GM10266 (cell line): Measurements from ENCODE around the gene SLC25A22.
A peak's percentile ranks its signal among the peaks of the same experiment; 100 is the strongest.

Source experiments
- DNase-seq: peaks from one replicate; pipeline ENCODE4 v3.0.0; 2012; ENCODE audit errors: extremely low spot score
- TF ChIP-seq, protein P1 (sequence below): IDR thresholded peaks from 2 replicates; pipeline ENCODE4 v1.5.1; 2012; ENCODE audit warnings: mild to moderate bottlenecking, low read depth; ENCODE audit not compliant: control insufficient read depth, insufficient read depth; ENCODE audit errors: missing control alignments

SLC25A22 gene

DNA sequence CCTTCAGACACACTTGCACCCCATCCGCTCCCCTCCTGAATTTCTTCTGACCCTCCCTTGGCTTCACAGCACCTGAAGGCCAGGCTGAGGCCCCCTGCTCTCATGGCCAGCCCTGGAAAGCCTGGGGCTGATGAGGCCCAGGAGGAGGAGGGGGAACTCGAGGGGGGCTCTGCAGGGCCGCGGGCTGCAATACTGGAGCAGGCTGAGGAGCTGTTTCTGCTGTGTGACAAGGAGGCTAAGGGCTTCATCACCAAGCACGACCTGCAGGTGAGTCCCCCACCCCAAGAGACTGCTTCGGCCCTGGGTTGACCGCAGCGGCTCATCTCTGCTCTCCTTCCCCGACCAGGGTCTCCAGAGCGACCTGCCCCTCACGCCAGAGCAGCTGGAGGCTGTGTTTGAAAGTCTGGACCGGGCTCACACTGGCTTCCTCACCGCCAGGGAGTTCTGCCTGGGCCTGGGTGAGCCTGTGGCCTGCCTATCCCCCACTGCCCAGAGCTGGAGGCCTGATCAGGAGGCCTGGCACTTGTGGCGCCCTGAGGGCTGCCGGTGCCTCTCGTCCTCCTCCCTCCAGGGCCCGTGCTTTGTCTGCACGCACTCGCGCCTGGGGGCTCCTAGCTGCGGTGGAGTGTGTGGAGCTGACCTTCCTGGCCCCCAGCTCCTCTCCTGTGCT is 30.6 kb upstream of the SLC25A22 start:
- no peak for DNase-seq
- TF ChIP-seq, protein P1, sequence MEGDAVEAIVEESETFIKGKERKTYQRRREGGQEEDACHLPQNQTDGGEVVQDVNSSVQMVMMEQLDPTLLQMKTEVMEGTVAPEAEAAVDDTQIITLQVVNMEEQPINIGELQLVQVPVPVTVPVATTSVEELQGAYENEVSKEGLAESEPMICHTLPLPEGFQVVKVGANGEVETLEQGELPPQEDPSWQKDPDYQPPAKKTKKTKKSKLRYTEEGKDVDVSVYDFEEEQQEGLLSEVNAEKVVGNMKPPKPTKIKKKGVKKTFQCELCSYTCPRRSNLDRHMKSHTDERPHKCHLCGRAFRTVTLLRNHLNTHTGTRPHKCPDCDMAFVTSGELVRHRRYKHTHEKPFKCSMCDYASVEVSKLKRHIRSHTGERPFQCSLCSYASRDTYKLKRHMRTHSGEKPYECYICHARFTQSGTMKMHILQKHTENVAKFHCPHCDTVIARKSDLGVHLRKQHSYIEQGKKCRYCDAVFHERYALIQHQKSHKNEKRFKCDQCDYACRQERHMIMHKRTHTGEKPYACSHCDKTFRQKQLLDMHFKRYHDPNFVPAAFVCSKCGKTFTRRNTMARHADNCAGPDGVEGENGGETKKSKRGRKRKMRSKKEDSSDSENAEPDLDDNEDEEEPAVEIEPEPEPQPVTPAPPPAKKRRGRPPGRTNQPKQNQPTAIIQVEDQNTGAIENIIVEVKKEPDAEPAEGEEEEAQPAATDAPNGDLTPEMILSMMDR = no peak

DNA sequence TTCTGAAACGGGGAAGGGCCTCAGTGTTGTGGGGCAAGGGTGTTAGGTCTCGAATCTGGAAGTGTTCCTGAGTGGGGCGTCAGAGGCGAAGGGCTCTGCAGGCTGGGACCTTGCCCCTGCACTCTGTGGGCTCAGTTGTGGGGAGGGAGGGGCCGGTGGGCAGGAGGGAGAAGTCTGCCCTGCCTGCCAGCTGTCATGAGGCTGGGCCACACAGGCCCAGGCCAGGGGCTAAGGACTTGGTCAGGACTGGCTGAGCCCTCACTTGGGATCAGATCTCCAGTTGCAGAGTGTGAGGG is 29.8 kb upstream of the SLC25A22 start, which contains the start of gene CRACR2B:
TSS of gene CRACR2B (plus strand) at position 23 of the 296 bp plus-strand sequence. CDS start 689 bp downstream, outside the sequence.
- no peak for DNase-seq

DNA sequence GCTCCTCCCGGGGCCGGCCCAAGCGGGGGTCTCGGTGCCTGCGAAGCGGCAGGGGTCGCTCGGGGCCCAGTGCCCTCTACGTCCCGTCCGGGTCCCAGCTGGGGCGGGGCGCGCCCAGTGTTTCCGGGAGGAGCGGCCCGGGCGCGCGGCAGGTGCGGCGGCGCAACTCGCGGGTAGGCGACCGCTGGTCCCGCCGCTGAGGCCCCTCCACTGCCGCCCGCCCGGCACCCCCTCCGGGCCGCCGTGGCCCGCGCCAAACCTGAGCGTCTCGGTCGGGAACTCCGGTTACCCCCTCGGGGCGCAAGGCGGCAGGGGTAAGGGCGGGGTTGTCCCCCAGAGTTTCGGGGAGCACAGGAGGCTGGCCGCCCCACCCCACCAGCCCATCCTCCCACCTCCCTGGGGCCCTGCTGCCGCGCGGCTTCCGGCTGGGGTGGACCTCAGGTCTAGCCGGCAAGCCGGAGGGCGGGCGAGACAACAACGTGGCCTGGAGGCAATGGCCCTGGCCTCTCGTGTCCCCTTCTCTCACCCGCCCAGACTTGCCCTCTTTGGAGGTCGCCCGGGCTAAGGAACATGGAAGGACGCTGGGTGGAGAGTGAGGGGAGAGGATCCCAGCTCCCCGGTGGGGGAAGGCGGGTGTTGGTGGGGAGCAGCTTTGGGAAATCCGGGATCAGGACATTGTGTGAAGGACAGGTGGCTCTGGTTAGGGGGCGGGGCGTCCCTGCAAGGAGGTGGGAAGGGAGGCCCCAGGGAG is 29.2 kb upstream of the SLC25A22 start:
- peak; percentile 87 for DNase-seq
- TF ChIP-seq, protein P1 = no peak

More for the DNA sequence above, 29.8 kb upstream of the SLC25A22 start, which contains the start of gene CRACR2B:
- TF ChIP-seq, protein P1 = no peak

GRCh38 chr11:826836-827145 is 28.7 kb upstream of the SLC25A22 start:
- DNase-seq = no peak
- TF ChIP-seq, protein P1 = no peak

DNA sequence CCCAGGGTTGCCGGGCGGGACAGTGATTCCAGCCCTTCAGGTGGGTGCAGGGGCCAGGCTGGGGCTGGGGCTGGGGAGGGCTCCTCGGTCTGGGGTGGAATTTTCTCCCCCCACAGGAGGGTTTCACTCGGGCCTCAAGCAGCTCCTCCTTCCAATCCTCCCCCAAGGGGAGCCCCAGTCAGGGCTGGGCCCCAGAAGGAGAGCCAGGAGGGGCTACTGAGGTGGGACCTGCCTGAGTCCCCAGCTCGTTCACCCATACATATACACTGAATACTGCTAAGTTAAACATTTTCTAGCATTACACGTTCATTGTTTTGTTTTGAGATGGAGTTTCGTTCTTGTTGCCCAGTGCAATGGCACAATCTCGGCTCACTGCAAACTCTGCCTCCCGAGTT is 28.1 kb upstream of the SLC25A22 start:
- DNase-seq = no peak
- TF ChIP-seq, protein P1 = no peak

GRCh38 chr11:825366-826226 is 27.5 kb upstream of the SLC25A22 start:
- DNase-seq = no peak
- TF ChIP-seq, protein P1 = no peak
